HEK293 (cell line): ENCODE data around the gene CXXC5.

Experiments used
- CTCF ChIA-PET: fragments of 350-600 bp; formaldehyde crosslinking; extraction: SDS; loops from one replicate; lab custom pipeline; 2021; ENCODE audit warnings: antibody characterized with exemption; lab: Yijun Ruan, JAX
- POLR2A ChIA-PET: fragments of 300-600 bp; formaldehyde crosslinking; extraction: SDS; loops from one replicate; lab custom pipeline; 2020; ENCODE audit warnings: antibody characterized with exemption, inconsistent platforms; lab: Yijun Ruan, JAX
- H3K27ac ChIP-seq: fragments of 200-500 bp; sonication (Bioruptor generic); 2 replicates; pipeline ENCODE4 v1.5.1; 2014; ENCODE audit warnings: low read depth, low read length, control low read depth, inconsistent platforms; ENCODE audit errors: extremely low read depth
- H3K36me3 ChIP-seq, 2 experiments: fragments of 200-500 bp in 1 of 2; sonication (Bioruptor generic) in 1 of 2; 1 replicate in 1 of 2; 2 replicates in 1 of 2; pipeline ENCODE4 v1.5.1; 2014 to 2017; ENCODE audit warnings: inconsistent platforms in 2 of 2, low read length in 2 of 2; ENCODE audit not compliant: control insufficient read depth in 2 of 2, insufficient read depth in 1 of 2
- H3K4me1 ChIP-seq: fragments of 200-500 bp; sonication (Bioruptor generic); 2 replicates; pipeline ENCODE4 v1.5.1; 2014; ENCODE audit warnings: mild to moderate bottlenecking, low read length, inconsistent platforms; ENCODE audit not compliant: control insufficient read depth, insufficient read depth
- H3K4me3 ChIP-seq: 2 replicates; pipeline ENCODE4 v1.5.1; 2011; ENCODE audit warnings: low read depth, mild to moderate bottlenecking, control low read depth, low read length, moderate library complexity
- H3K9me3 ChIP-seq: fragments of 200-500 bp; sonication (Bioruptor generic); 2 replicates; pipeline ENCODE4 v1.5.1; 2014; ENCODE audit warnings: low read depth, low read length, inconsistent platforms; ENCODE audit not compliant: control insufficient read depth, insufficient read depth
- EGR2 ChIP-seq: fragments of 450-650 bp; formaldehyde crosslinking; IDR thresholded peaks from 2 replicates; pipeline ENCODE4 v1.5.1; 2016; ENCODE audit warnings: low read depth, missing biosample characterization, missing genetic modification characterization
- HIC1 ChIP-seq: fragments of 450-650 bp; formaldehyde crosslinking; IDR thresholded peaks from 2 replicates; pipeline ENCODE4 v1.5.1; 2016; ENCODE audit warnings: missing biosample characterization, missing genetic modification characterization
- HOXA7 ChIP-seq: sonication (generic); formaldehyde crosslinking; IDR thresholded peaks from 2 replicates; pipeline ENCODE4 v1.8.1; 2022; ENCODE audit warnings: missing genetic modification reagents, borderline replicate concordance
- PATZ1 ChIP-seq: fragments of 450-650 bp; formaldehyde crosslinking; IDR thresholded peaks from 2 replicates; pipeline ENCODE4 v1.5.1; 2016; ENCODE audit warnings: missing biosample characterization, missing genetic modification characterization
- WT1 ChIP-seq: fragments of 450-650 bp; formaldehyde crosslinking; IDR thresholded peaks from 2 replicates; pipeline ENCODE4 v1.5.1; 2016; ENCODE audit warnings: missing biosample characterization, missing genetic modification characterization
- YY1 ChIP-seq: fragments of 450-650 bp; formaldehyde crosslinking; IDR thresholded peaks from 2 replicates; pipeline ENCODE4 v1.5.1; 2018; ENCODE audit warnings: missing biosample characterization, missing genetic modification characterization
- ZBTB44 ChIP-seq: fragments of 450-650 bp; IDR thresholded peaks from 2 replicates; pipeline ENCODE4 v1.5.1; 2018; ENCODE audit warnings: missing biosample characterization, mild to moderate bottlenecking, missing genetic modification characterization
- ZBTB8A ChIP-seq: fragments of 450-650 bp; formaldehyde crosslinking; IDR thresholded peaks from 2 replicates; pipeline ENCODE4 v1.5.1; 2016; ENCODE audit warnings: missing biosample characterization, missing genetic modification characterization
- ZFHX2 ChIP-seq: fragments of 450-650 bp; formaldehyde crosslinking; conservative IDR thresholded peaks from 2 replicates; pipeline ENCODE4 v1.5.1; 2016; ENCODE audit warnings: missing biosample characterization, missing genetic modification characterization
- ZFP3 ChIP-seq: fragments of 450-650 bp; formaldehyde crosslinking; IDR thresholded peaks from 2 replicates; pipeline ENCODE4 v1.5.1; 2016; ENCODE audit warnings: low read depth, missing biosample characterization, missing genetic modification characterization
- ZNF121 ChIP-seq: fragments of 450-650 bp; formaldehyde crosslinking; IDR thresholded peaks from 2 replicates; pipeline ENCODE4 v1.5.1; 2016; ENCODE audit warnings: missing biosample characterization, missing genetic modification characterization
- ZNF146 ChIP-seq: fragments of 450-650 bp; formaldehyde crosslinking; IDR thresholded peaks from 2 replicates; pipeline ENCODE4 v1.5.1; 2016; ENCODE audit warnings: missing biosample characterization, missing genetic modification characterization
- ZNF37A ChIP-seq: fragments of 450-650 bp; IDR thresholded peaks from 2 replicates; pipeline ENCODE4 v1.5.1; 2018; ENCODE audit warnings: missing biosample characterization, missing genetic modification characterization
- ZNF433 ChIP-seq: fragments of 450-650 bp; formaldehyde crosslinking; IDR thresholded peaks from 2 replicates; pipeline ENCODE4 v1.5.1; 2016; ENCODE audit warnings: missing biosample characterization, missing genetic modification characterization, low read depth
- ZNF449 ChIP-seq: fragments of 450-650 bp; formaldehyde crosslinking; IDR thresholded peaks from 2 replicates; pipeline ENCODE4 v1.5.1; 2017; ENCODE audit warnings: missing biosample characterization, mild to moderate bottlenecking, missing genetic modification characterization, moderate library complexity
- ZNF530 ChIP-seq: fragments of 450-650 bp; formaldehyde crosslinking; IDR thresholded peaks from 2 replicates; pipeline ENCODE4 v1.5.1; 2016; ENCODE audit warnings: low read depth, missing biosample characterization, missing genetic modification characterization
- ZNF548 ChIP-seq: fragments of 450-650 bp; formaldehyde crosslinking; IDR thresholded peaks from 2 replicates; pipeline ENCODE4 v1.5.1; 2016; ENCODE audit warnings: missing biosample characterization, missing genetic modification characterization
- ZNF571 ChIP-seq: fragments of 450-650 bp; formaldehyde crosslinking; IDR thresholded peaks from 2 replicates; pipeline ENCODE4 v1.5.0; 2017; ENCODE audit warnings: missing biosample characterization, missing genetic modification characterization
- ZNF600 ChIP-seq: fragments of 450-650 bp; formaldehyde crosslinking; IDR thresholded peaks from 2 replicates; pipeline ENCODE4 v1.5.1; 2016; ENCODE audit warnings: missing biosample characterization, missing genetic modification characterization
- TF ChIP-seq, protein P1 (sequence below): fragments of 450-650 bp; formaldehyde crosslinking; IDR thresholded peaks from 2 replicates; pipeline ENCODE4 v1.5.1; 2016; ENCODE audit warnings: missing biosample characterization, missing genetic modification characterization
- TF ChIP-seq, protein P2 (sequence below): fragments of 450-650 bp; formaldehyde crosslinking; IDR thresholded peaks from 2 replicates; pipeline ENCODE4 v1.5.1; 2016; ENCODE audit warnings: missing biosample characterization, missing genetic modification characterization

Gene CXXC5

GRCh38 chr5:139660105-139660922, 12.2 kb downstream of the CXXC5 start:
- TF ChIP-seq YY1 (tag by site-specific recombination) (no peak), ZNF530 (tag by site-specific recombination) (no peak), ZNF121 (no peak), WT1 (tag by site-specific recombination) (no peak), ZNF548 (tag by site-specific recombination) (no peak), ZNF433 (no peak), ZNF37A (tag by site-specific recombination) (no peak), ZNF146 (tag by site-specific recombination) (no peak), ZBTB44 (no peak), ZNF449 (tag by site-specific recombination) (no peak), ZFP3 (tag by site-specific recombination) (no peak), ZBTB8A (tag by site-specific recombination) (no peak)
- TF ChIP-seq, protein P1, sequence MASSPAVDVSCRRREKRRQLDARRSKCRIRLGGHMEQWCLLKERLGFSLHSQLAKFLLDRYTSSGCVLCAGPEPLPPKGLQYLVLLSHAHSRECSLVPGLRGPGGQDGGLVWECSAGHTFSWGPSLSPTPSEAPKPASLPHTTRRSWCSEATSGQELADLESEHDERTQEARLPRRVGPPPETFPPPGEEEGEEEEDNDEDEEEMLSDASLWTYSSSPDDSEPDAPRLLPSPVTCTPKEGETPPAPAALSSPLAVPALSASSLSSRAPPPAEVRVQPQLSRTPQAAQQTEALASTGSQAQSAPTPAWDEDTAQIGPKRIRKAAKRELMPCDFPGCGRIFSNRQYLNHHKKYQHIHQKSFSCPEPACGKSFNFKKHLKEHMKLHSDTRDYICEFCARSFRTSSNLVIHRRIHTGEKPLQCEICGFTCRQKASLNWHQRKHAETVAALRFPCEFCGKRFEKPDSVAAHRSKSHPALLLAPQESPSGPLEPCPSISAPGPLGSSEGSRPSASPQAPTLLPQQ (tag by site-specific recombination) = no peak
- TF ChIP-seq, protein P2, sequence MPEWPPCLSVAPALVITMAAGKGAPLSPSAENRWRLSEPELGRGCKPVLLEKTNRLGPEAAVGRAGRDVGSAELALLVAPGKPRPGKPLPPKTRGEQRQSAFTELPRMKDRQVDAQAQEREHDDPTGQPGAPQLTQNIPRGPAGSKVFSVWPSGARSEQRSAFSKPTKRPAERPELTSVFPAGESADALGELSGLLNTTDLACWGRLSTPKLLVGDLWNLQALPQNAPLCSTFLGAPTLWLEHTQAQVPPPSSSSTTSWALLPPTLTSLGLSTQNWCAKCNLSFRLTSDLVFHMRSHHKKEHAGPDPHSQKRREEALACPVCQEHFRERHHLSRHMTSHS (tag by site-specific recombination) = no peak
- no peak overlapping the region for H3K27ac ChIP-seq
- H3K4me1 ChIP-seq = no peaks in the 10 kb centered on the region
- CTCF ChIA-PET = interaction anchor here (0.6 to 3.1 kb wide), 4 partner anchors 10 to 557 kb away, joined by 3 to 8 read pairs (median 4); no protein-coding TSS in a partner anchor
- H3K4me3 ChIP-seq = no peak overlapping the region
- POLR2A ChIA-PET = interaction anchor here (0.5 to 1.7 kb wide), 8 partner anchors 9 to 1311 kb away, joined by 3 to 11 read pairs (median 4); partner anchors contain the start of gene CXXC5
- H3K9me3 ChIP-seq = no peaks in the 10 kb centered on the region
- H3K36me3 ChIP-seq = no peaks in the 10 kb centered on the region

- no peaks in the 10 kb centered on the region for H3K36me3 ChIP-seq
- H3K9me3 ChIP-seq = no peaks in the 10 kb centered on the region
- peak overlapping the region; percentile 36; the same call in 1 of the 2 replicates for H3K27ac ChIP-seq
- no peaks in the 10 kb centered on the region for H3K4me1 ChIP-seq
- CTCF ChIA-PET = interaction anchor here (0.6 to 3.1 kb wide), 6 partner anchors 9 to 1439 kb away, joined by 3 to 8 read pairs (median 4); no protein-coding TSS in a partner anchor
- POLR2A ChIA-PET = interaction anchor here (1.0 to 1.7 kb wide), 5 partner anchors 10 to 100 kb away, joined by 3 to 11 read pairs (median 4); partner anchors contain the start of gene CXXC5
- TF ChIP-seq HOXA7 (CRISPR knock-in tag) (no peak), ZFHX2 (tag by site-specific recombination) (peak; percentile 63), ZNF600 (0 out of 2 replicates have a peak, but pooled peaks have one; percentile 23), ZNF571 (tag by site-specific recombination) (no peak), PATZ1 (tag by site-specific recombination) (no peak), EGR2 (peak; percentile 49), HIC1 (tag by site-specific recombination) (0 out of 2 replicates have a peak, but pooled peaks have one; percentile 25)
- no peak overlapping the region; the same call in 1 of the 2 replicates for H3K4me3 ChIP-seq
These were observed 13.0 kb downstream of the CXXC5 start for GRCh38 chr5:139660923-139661814.
